ENCODE measurements around the gene NPL.

- TF ChIP-seq CTCF (IDR thresholded peaks at IDR 0.05) = no peak
- TF ChIP-seq POLR2A (IDR thresholded peaks at IDR 0.05) = no peak
These were observed 27.9 kb upstream of the NPL start for GRCh38 chr1:182761396-182762395.
